ENCODE data around the gene RALGPS1.

Gene RALGPS1

GRCh38 chr9:127117801-127118200, 203.2 kb downstream of the RALGPS1 start:
- CTCF ChIA-PET: interaction anchor here (0.6 kb wide), 1 partner anchor 81 kb away, joined by 4 read pairs; no protein-coding TSS in a partner anchor

More at GRCh38 chr9:127117801-127118200, 203.2 kb downstream of the RALGPS1 start:
- Histone ChIP-seq H3K27ac (ENCODE audit: extremely low read depth, low read depth, low read length) (no peak overlapping the region), H3K4me1 (ENCODE audit: control insufficient read depth, insufficient read depth, low read length) (peaks cover 5% of the 10 kb centered on the region; the same call in 1 of the 2 replicates), H3K9me3 (ENCODE audit: control insufficient read depth, insufficient read depth, low read depth, low read length) (no peaks in the 10 kb centered on the region), H3K4me3 (ENCODE audit: low read depth, low read length) (no peak overlapping the region), H3K36me3 (ENCODE audit: control insufficient read depth in 2 of 2, insufficient read depth in 1 of 2, low read length in 2 of 2) (no peaks in the 10 kb centered on the region)
- POLR2A ChIA-PET: no interaction called here
- TF ChIP-seq ZBTB1 (tag by site-specific recombination; IDR thresholded peaks at IDR 0.05) (no peak), ZNF449 (tag by site-specific recombination; IDR thresholded peaks at IDR 0.05) (no peak), REPIN1 (tag by site-specific recombination; IDR thresholded peaks at IDR 0.05; ENCODE audit: low read depth) (no peak), BCL11B (tag by site-specific recombination; IDR thresholded peaks at IDR 0.05; ENCODE audit: low read depth) (no peak), CTCF (tag by site-specific recombination; IDR thresholded peaks at IDR 0.05) (no peak), ZNF138 (tag by site-specific recombination; IDR thresholded peaks at IDR 0.05; ENCODE audit: borderline replicate concordance) (no peak), ZNF366 (tag by site-specific recombination; conservative IDR thresholded peaks at IDR 0.05) (no peak), ZNF48 (tag by site-specific recombination; IDR thresholded peaks at IDR 0.05) (no peak), ATF2 (tag by site-specific recombination; IDR thresholded peaks at IDR 0.05; ENCODE audit: low read depth) (no peak), HIC1 (tag by site-specific recombination; IDR thresholded peaks at IDR 0.05) (no peak), ZNF777 (tag by site-specific recombination; IDR thresholded peaks at IDR 0.05; ENCODE audit: borderline replicate concordance) (no peak), INSM2 (tag by site-specific recombination; IDR thresholded peaks at IDR 0.05) (no peak), ZNF664 (tag by site-specific recombination; IDR thresholded peaks at IDR 0.05) (no peak), ZNF324 (tag by site-specific recombination; IDR thresholded peaks at IDR 0.05) (no peak), ZSCAN18 (tag by site-specific recombination; IDR thresholded peaks at IDR 0.05) (no peak)
